Activated naive CD8-positive, alpha-beta T cell treated with anti-CD3 and anti-CD28 coated beads, Interleukin-2, amount 10 ng/mL, durations not matched to agents 7 days and 5 days (primary cell): Measurements from ENCODE around the gene DOCK1. TPM values are rescaled to one million over a fixed set of nuclear protein-coding genes. Genes with fewer than 3 reads are reported as not detected.

Experiments used
- ATAC-seq: fragments of 150-1000 bp; cut with Tn5 transposase; one replicate; pipeline ENCODE4 v1.10.0; 2021; ENCODE audit warnings: low read depth, moderate library complexity
- POLR2A ChIA-PET: fragments of 350-600 bp; sonication (Branson Sonifier 250); formaldehyde crosslinking; loops from one replicate; lab custom pipeline; 2021; ENCODE audit warnings: antibody characterized with exemption; lab: Charles Lee
- DNase-seq: peaks from one replicate; pipeline ENCODE4 v3.0.0; 2021
- H3K27ac Mint-ChIP-seq: one replicate; pipeline ENCODE4 v1.8.0; 2022; ENCODE audit warnings: mild to moderate bottlenecking, mixed read lengths
- H3K27me3 Mint-ChIP-seq: one replicate; pipeline ENCODE4 v1.8.0; 2022; ENCODE audit warnings: mild to moderate bottlenecking, moderate library complexity, mixed read lengths
- H3K36me3 Mint-ChIP-seq: one replicate; pipeline ENCODE4 v1.8.0; 2021; ENCODE audit warnings: mild to moderate bottlenecking, mixed read lengths
- H3K4me1 Mint-ChIP-seq: one replicate; pipeline ENCODE4 v1.8.0; 2021; ENCODE audit warnings: mixed read lengths
- H3K4me3 Mint-ChIP-seq: one replicate; pipeline ENCODE4 v1.8.0; 2022; ENCODE audit warnings: mild to moderate bottlenecking, moderate library complexity, mixed read lengths
- H3K9me3 Mint-ChIP-seq: one replicate; pipeline ENCODE4 v1.8.0; 2021; ENCODE audit warnings: mixed read lengths
- total RNA-seq, 2 experiments: library from RNA; stranded (reverse); gene quantifications; one replicate each; pipeline ENCODE4 v1.2.3, GENCODE V29; 2021

DOCK1 gene
- total RNA-seq, 2 experiments from 2014 or later = 0.06 to 0.14 TPM

DNA sequence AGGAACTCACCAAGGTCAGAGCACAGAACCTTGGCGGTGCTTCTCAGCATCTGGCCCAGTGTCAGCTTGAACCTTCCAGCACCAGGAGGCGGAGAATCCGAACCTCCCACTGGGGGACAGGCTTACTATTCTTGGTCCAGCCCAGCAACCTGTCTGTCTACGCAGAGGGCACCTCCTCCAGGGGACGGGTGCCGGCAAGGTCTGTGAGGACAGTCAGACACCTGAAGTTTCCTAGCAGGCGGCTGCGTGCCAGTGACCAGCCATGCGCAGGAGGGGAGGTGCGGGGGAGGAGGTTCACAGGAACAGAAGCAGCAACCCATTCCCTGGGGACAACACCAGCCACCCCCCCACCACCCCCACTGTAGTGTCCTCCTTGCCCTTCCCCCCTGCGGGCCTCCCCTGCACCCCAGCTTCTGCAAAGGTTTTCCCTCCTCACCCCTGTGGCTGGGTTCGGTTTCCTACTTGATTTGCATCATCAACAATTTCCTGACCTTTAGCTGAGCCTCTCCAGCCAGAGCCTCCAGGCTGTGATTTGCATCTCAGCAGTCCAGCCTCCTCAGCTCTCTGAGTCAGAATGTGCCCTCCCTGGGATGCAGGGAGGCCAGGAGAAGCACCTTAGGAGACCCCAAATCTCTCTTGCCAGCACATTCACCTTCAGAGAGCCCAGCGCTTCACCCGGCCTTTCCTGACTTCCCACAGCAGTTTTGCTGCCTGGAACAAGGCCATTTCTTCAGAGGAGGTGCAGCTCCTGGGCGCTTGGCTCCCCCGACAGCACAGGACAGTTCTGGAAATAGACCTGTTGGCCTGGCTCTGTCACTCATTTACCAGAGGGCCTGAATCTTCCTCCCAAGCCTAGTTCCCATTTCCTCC lies 536.4 kb downstream of the DOCK1 start:
- H3K27ac Mint-ChIP-seq = no peak overlapping the region
- no peaks in the 10 kb centered on the region for H3K27me3 Mint-ChIP-seq
- no peak overlapping the region for H3K4me3 Mint-ChIP-seq
- ATAC-seq (no peak), DNase-seq (no peak)
- peaks cover 1% of the 10 kb centered on the region for H3K9me3 Mint-ChIP-seq
- no peaks in the 10 kb centered on the region for H3K36me3 Mint-ChIP-seq
- H3K4me1 Mint-ChIP-seq = no peaks in the 10 kb centered on the region
- POLR2A ChIA-PET = no interaction called here

- DNase-seq (no peak), ATAC-seq (no peak)
- peaks cover 1% of the 10 kb centered on the region for H3K9me3 Mint-ChIP-seq
- no peak overlapping the region for H3K4me3 Mint-ChIP-seq
- no peaks in the 10 kb centered on the region for H3K27me3 Mint-ChIP-seq
- no peak overlapping the region for H3K27ac Mint-ChIP-seq
- POLR2A ChIA-PET = no interaction called here
- H3K4me1 Mint-ChIP-seq = no peaks in the 10 kb centered on the region
- H3K36me3 Mint-ChIP-seq = no peaks in the 10 kb centered on the region
Measured at GRCh38 chr10:127442220-127442525, 536.9 kb downstream of the DOCK1 start.

DNA sequence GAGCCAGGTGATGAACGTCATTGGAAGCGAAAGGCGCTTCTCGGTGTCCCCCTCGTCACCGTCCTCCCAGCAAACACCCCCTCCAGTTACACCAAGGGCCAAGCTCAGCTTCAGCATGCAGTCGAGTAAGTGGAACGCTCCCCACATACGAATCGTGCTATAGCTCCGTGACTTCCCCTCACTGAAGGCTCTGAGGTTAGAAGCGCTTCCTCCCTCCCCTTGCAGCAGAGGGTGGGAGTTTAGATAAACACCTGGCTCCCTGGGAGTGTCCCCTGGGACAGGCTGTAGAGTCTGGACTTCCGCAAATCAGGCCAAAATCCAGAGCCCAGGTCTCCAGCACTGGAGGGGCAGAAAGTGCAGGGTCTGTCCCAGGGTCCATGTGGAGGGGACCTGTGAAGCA lies 538.9 kb downstream of the DOCK1 start:
- ATAC-seq (no peak), DNase-seq (no peak)
- H3K9me3 Mint-ChIP-seq = peaks cover 1% of the 10 kb centered on the region
- POLR2A ChIA-PET = no interaction called here
- H3K36me3 Mint-ChIP-seq = no peaks in the 10 kb centered on the region
- no peaks in the 10 kb centered on the region for H3K4me1 Mint-ChIP-seq
- no peak overlapping the region for H3K27ac Mint-ChIP-seq
- no peak overlapping the region for H3K4me3 Mint-ChIP-seq
- H3K27me3 Mint-ChIP-seq = no peaks in the 10 kb centered on the region

- POLR2A ChIA-PET = no interaction called here
- no peaks in the 10 kb centered on the region for H3K36me3 Mint-ChIP-seq
Measured at GRCh38 chr10:127447197-127447596, 542.0 kb downstream of the DOCK1 start.

GRCh38 chr10:127449490-127449889 lies 544.3 kb downstream of the DOCK1 start:
- no peak for ATAC-seq
- Mint-ChIP-seq H3K9me3 (no peaks in the 10 kb centered on the region), H3K36me3 (no peaks in the 10 kb centered on the region), H3K4me1 (no peaks in the 10 kb centered on the region), H3K27ac (no peak overlapping the region), H3K27me3 (no peaks in the 10 kb centered on the region), H3K4me3 (no peak overlapping the region)
- no peak for DNase-seq
- POLR2A ChIA-PET = no interaction called here

More at GRCh38 chr10:127447197-127447596, 542.0 kb downstream of the DOCK1 start:
- Mint-ChIP-seq H3K9me3 (no peaks in the 10 kb centered on the region), H3K4me1 (no peaks in the 10 kb centered on the region), H3K27ac (no peak overlapping the region), H3K4me3 (no peak overlapping the region), H3K27me3 (no peaks in the 10 kb centered on the region)
- DNase-seq (no peak), ATAC-seq (no peak)

DNA sequence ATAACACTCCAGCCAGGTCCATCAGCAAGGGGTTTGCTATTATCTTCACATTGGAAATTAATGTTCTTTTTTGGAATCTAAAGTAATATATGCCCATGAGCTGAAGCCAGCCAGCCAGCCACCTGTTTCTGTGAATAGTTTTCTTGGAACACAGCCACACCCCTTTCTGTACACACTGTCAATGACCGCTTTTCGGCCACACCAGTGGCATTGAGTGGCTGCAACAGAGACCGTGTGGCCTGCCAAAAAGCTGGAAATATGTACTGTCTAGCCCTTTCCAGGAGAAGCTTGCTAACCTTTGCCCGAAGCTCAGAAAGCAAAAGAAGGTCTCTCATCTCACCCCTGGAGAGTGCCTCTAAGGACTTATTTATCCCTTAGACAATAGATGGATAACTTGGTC lies 545.4 kb downstream of the DOCK1 start:
- no peaks in the 10 kb centered on the region for H3K36me3 Mint-ChIP-seq
- POLR2A ChIA-PET = no interaction called here
- H3K9me3 Mint-ChIP-seq = no peaks in the 10 kb centered on the region
- no peak for ATAC-seq
- H3K27ac Mint-ChIP-seq = no peak overlapping the region
- no peaks in the 10 kb centered on the region for H3K27me3 Mint-ChIP-seq
- DNase-seq = no peak
- H3K4me3 Mint-ChIP-seq = no peak overlapping the region
- no peaks in the 10 kb centered on the region for H3K4me1 Mint-ChIP-seq

- Mint-ChIP-seq H3K27ac (no peak overlapping the region), H3K9me3 (no peaks in the 10 kb centered on the region), H3K27me3 (no peaks in the 10 kb centered on the region), H3K4me3 (no peak overlapping the region), H3K4me1 (no peaks in the 10 kb centered on the region), H3K36me3 (no peaks in the 10 kb centered on the region)
- DNase-seq (no peak), ATAC-seq (no peak)
- POLR2A ChIA-PET = no interaction called here
Measured at GRCh38 chr10:127451628-127452027, 546.4 kb downstream of the DOCK1 start.

- no peak for ATAC-seq
- no peak for DNase-seq
- Mint-ChIP-seq H3K36me3 (no peaks in the 10 kb centered on the region), H3K27me3 (no peaks in the 10 kb centered on the region), H3K4me3 (no peak overlapping the region), H3K9me3 (no peaks in the 10 kb centered on the region), H3K4me1 (no peaks in the 10 kb centered on the region), H3K27ac (no peak overlapping the region)
- POLR2A ChIA-PET = no interaction called here
Measured at GRCh38 chr10:127452568-127452967, 547.3 kb downstream of the DOCK1 start.

- Mint-ChIP-seq H3K4me3 (no peak overlapping the region), H3K36me3 (no peaks in the 10 kb centered on the region), H3K27ac (no peak overlapping the region), H3K9me3 (no peaks in the 10 kb centered on the region), H3K4me1 (no peaks in the 10 kb centered on the region), H3K27me3 (no peaks in the 10 kb centered on the region)
- DNase-seq (no peak), ATAC-seq (no peak)
- POLR2A ChIA-PET = no interaction called here
Measured at GRCh38 chr10:127453706-127454105, 548.5 kb downstream of the DOCK1 start.

- DNase-seq (no peak), ATAC-seq (no peak)
- Mint-ChIP-seq H3K27me3 (no peaks in the 10 kb centered on the region), H3K4me3 (no peak overlapping the region), H3K36me3 (no peaks in the 10 kb centered on the region), H3K27ac (no peak overlapping the region), H3K4me1 (no peaks in the 10 kb centered on the region), H3K9me3 (no peaks in the 10 kb centered on the region)
- POLR2A ChIA-PET = no interaction called here
Measured at GRCh38 chr10:127456122-127456521, 550.9 kb downstream of the DOCK1 start.

- Mint-ChIP-seq H3K27ac (no peak overlapping the region), H3K4me3 (no peak overlapping the region), H3K36me3 (no peaks in the 10 kb centered on the region), H3K9me3 (no peaks in the 10 kb centered on the region), H3K4me1 (no peaks in the 10 kb centered on the region), H3K27me3 (no peaks in the 10 kb centered on the region)
- DNase-seq = no peak
- POLR2A ChIA-PET = no interaction called here
- ATAC-seq = no peak
Measured at GRCh38 chr10:127458016-127458810, 553.0 kb downstream of the DOCK1 start.

GRCh38 chr10:127458829-127459228 lies 553.6 kb downstream of the DOCK1 start:
- Mint-ChIP-seq H3K27me3 (no peaks in the 10 kb centered on the region), H3K27ac (no peak overlapping the region), H3K4me1 (no peaks in the 10 kb centered on the region), H3K36me3 (no peaks in the 10 kb centered on the region), H3K4me3 (no peak overlapping the region), H3K9me3 (no peaks in the 10 kb centered on the region)
- DNase-seq = no peak
- no peak for ATAC-seq
- POLR2A ChIA-PET = no interaction called here

DNA sequence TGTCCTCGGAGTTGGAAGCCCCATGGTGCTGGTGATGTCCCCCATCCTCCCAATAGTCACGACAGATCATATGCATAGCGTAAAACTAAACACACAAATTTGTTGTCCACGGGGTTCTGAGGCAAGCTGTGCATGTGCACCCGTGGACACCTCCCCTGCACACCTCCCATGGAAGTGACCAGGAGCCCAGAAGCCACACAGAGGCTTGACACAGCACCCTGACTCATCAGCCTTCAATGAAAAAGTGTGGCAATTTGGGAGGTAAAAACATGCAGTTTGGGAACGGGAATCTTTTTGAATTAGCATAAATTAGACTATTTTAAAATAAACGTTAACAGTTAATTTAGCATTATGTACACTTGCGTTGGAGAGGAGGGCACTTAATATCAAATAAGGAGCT lies 554.7 kb downstream of the DOCK1 start:
- Mint-ChIP-seq H3K27ac (no peak overlapping the region), H3K4me1 (no peaks in the 10 kb centered on the region), H3K9me3 (no peaks in the 10 kb centered on the region), H3K4me3 (no peak overlapping the region), H3K36me3 (no peaks in the 10 kb centered on the region), H3K27me3 (no peaks in the 10 kb centered on the region)
- no peak for DNase-seq
- no peak for ATAC-seq
- POLR2A ChIA-PET = no interaction called here
